H1 (cell line): Measurements from ENCODE around the gene NR3C2. TPM values are rescaled to one million over a fixed set of nuclear protein-coding genes. Genes with fewer than 3 reads are reported as not detected.

Experiments
- CTCF ChIA-PET: fragments of 300-600 bp; sonication (Branson Sonifier 250); formaldehyde crosslinking; loops from one replicate; lab custom pipeline; 2021; ENCODE audit not compliant: partially characterized antibody; lab: Charles Lee
- POLR2A ChIA-PET: fragments of 300-600 bp; sonication (Branson Sonifier 250); formaldehyde crosslinking; loops from one replicate; lab custom pipeline; 2021; ENCODE audit warnings: inconsistent platforms; ENCODE audit not compliant: partially characterized antibody; lab: Charles Lee
- DNase-seq, 2 experiments: peaks; one replicate each; pipeline versions ENCODE4 v3.0.0 to v3.0.0-alpha.2; 2010 to 2022; ENCODE audit warnings: low spot score in 2 of 2, low read depth in 1 of 2, mixed read lengths in 1 of 2
- FAIRE-seq: peaks from 2 replicates; lab custom pipeline; 2011; peaks lifted over from hg19 to GRCh38; lab: Jason Lieb, UNC
- H2AFZ ChIP-seq: 2 replicates; pipeline ENCODE4 v1.8.1; 2012; ENCODE audit warnings: low read length, inconsistent platforms
- H2AK5ac ChIP-seq: 2 replicates; pipeline ENCODE4 v1.6.1; 2013; ENCODE audit warnings: low read depth, low read length
- H2BK120ac ChIP-seq: replicated peaks from 2 replicates; pipeline ENCODE3; 2013; ENCODE audit warnings: low read depth, low read length, inconsistent platforms
- H2BK12ac ChIP-seq: 2 replicates; pipeline ENCODE4 v1.6.1; 2013; ENCODE audit warnings: low read depth, low read length
- H2BK15ac ChIP-seq: 2 replicates; pipeline ENCODE4 v1.6.1; 2013; ENCODE audit warnings: low read length
- H2BK20ac ChIP-seq: 2 replicates; pipeline ENCODE4 v1.6.1; 2013; ENCODE audit warnings: low read length
- H2BK5ac ChIP-seq: 2 replicates; pipeline ENCODE4 v1.6.1; 2013; ENCODE audit warnings: low read depth, low read length
- H3K14ac ChIP-seq: 2 replicates; pipeline ENCODE4 v1.6.1; 2013; ENCODE audit warnings: inconsistent platforms; ENCODE audit not compliant: insufficient read length
- H3K18ac ChIP-seq: 2 replicates; pipeline ENCODE4 v1.6.1; 2013; ENCODE audit warnings: low read length; ENCODE audit errors: extremely low read depth
- H3K23ac ChIP-seq: 2 replicates; pipeline ENCODE4 v1.6.1; 2013; ENCODE audit warnings: inconsistent platforms; ENCODE audit not compliant: insufficient read length
- H3K23me2 ChIP-seq: 2 replicates; pipeline ENCODE4 v1.6.1; 2013; ENCODE audit warnings: low read depth, low read length
- H3K27ac ChIP-seq: 2 replicates; pipeline ENCODE4 v1.6.1; 2011; ENCODE audit warnings: low read depth, low read length, inconsistent platforms
- H3K27me3 ChIP-seq, 4 experiments: replicated peaks in 1 of 4; 1 replicate in 1 of 4; 2 replicates in 3 of 4; pipeline versions ENCODE4 v1.6.1 to v1.8.1; 2011 to 2013; ENCODE audit warnings: low read length in 3 of 4, mild to moderate bottlenecking in 3 of 4, inconsistent platforms in 2 of 4, mixed read lengths in 2 of 4, moderate library complexity in 1 of 4; ENCODE audit not compliant: control insufficient read depth in 3 of 4, insufficient read depth in 3 of 4; ENCODE audit errors: extremely low read depth in 1 of 4
- H3K36me3 ChIP-seq, 4 experiments: 2 replicates each; pipeline versions ENCODE4 v1.6.1 to v1.8.1; 2011 to 2013; ENCODE audit warnings: mild to moderate bottlenecking in 4 of 4, low read length in 3 of 4, moderate library complexity in 2 of 4, control low read depth in 1 of 4, inconsistent platforms in 1 of 4; ENCODE audit not compliant: insufficient read depth in 4 of 4, control insufficient read depth in 2 of 4
- H3K4ac ChIP-seq: replicated peaks from 2 replicates; pipeline ENCODE3; 2013; ENCODE audit warnings: low read length, low read depth, mixed read lengths, inconsistent platforms; ENCODE audit not compliant: insufficient read length
- H3K4me1 ChIP-seq, 4 experiments: replicated peaks in 1 of 4; 1 replicate in 1 of 4; 2 replicates in 3 of 4; pipeline versions ENCODE4 v1.6.1 to v1.8.1; 2011 to 2013; ENCODE audit warnings: low read length in 3 of 4, inconsistent platforms in 2 of 4, mixed read lengths in 1 of 4; ENCODE audit not compliant: insufficient read depth in 4 of 4, control insufficient read depth in 3 of 4
- H3K4me2 ChIP-seq, 2 experiments: 2 replicates each; pipeline versions ENCODE4 v1.6.1 to v1.8.1; 2011 to 2013; ENCODE audit warnings: low read depth in 2 of 2, low read length in 2 of 2, control low read depth in 1 of 2, inconsistent platforms in 1 of 2, mild to moderate bottlenecking in 1 of 2; ENCODE audit not compliant: insufficient read depth in 1 of 2
- H3K4me3 ChIP-seq, 4 experiments: fragments of 200-600, 300-600 bp in 1 of 4; sonication (generic), shearing (Covaris generic), sonication (Bioruptor Twin) in 1 of 4; 2 replicates each; pipeline versions ENCODE4 v1.5.1 to v1.8.1; 2011 to 2016; ENCODE audit warnings: low read length in 4 of 4, low read depth in 3 of 4, control low read depth in 2 of 4, inconsistent platforms in 2 of 4, mild to moderate bottlenecking in 2 of 4, mixed read lengths in 1 of 4, moderate library complexity in 1 of 4; ENCODE audit not compliant: insufficient read depth in 2 of 4; ENCODE audit errors: extremely low read depth in 1 of 4
- H3K56ac ChIP-seq: replicated peaks from 2 replicates; pipeline ENCODE3; 2013; ENCODE audit warnings: low read depth, mild to moderate bottlenecking, mixed read lengths, low read length, inconsistent platforms; ENCODE audit not compliant: insufficient read length
- H3K79me1 ChIP-seq: 2 replicates; pipeline ENCODE4 v1.6.1; 2013; ENCODE audit warnings: low read depth, low read length, control low read depth
- H3K79me2 ChIP-seq, 2 experiments: 2 replicates each; pipeline versions ENCODE4 v1.6.1 to v1.8.1; 2012 to 2013; ENCODE audit warnings: low read length in 2 of 2, mild to moderate bottlenecking in 2 of 2, inconsistent platforms in 1 of 2; ENCODE audit not compliant: insufficient read depth in 2 of 2, control insufficient read depth in 1 of 2
- H3K9ac ChIP-seq, 4 experiments: replicated peaks in 1 of 4; 1 replicate in 1 of 4; 2 replicates in 3 of 4; pipeline versions ENCODE4 v1.6.1 to v1.8.1; 2011 to 2013; ENCODE audit warnings: low read depth in 3 of 4, low read length in 3 of 4, control low read depth in 2 of 4, mild to moderate bottlenecking in 2 of 4, moderate library complexity in 2 of 4, inconsistent platforms in 1 of 4; ENCODE audit errors: extremely low read depth in 1 of 4
- H3K9me3 ChIP-seq, 2 experiments: 2 replicates each; pipeline versions ENCODE4 v1.6.1 to v1.8.1; 2012 to 2013; ENCODE audit warnings: mild to moderate bottlenecking in 2 of 2, moderate library complexity in 2 of 2, control low read depth in 1 of 2, inconsistent platforms in 1 of 2, low read depth in 1 of 2, low read length in 1 of 2, mixed read lengths in 1 of 2; ENCODE audit not compliant: insufficient read depth in 2 of 2
- H4K20me1 ChIP-seq, 2 experiments: replicated peaks in 1 of 2; 2 replicates each; pipeline versions ENCODE3 to v1.8.1; 2011 to 2013; ENCODE audit warnings: inconsistent platforms in 2 of 2, low read length in 2 of 2, mild to moderate bottlenecking in 1 of 2; ENCODE audit not compliant: insufficient read depth in 2 of 2, control insufficient read depth in 1 of 2
- H4K5ac ChIP-seq: 2 replicates; pipeline ENCODE4 v1.6.1; 2013; ENCODE audit warnings: low read length, low read depth, mixed read lengths, inconsistent platforms; ENCODE audit not compliant: insufficient read length
- H4K8ac ChIP-seq: 2 replicates; pipeline ENCODE4 v1.8.0; 2013; ENCODE audit warnings: mild to moderate bottlenecking, moderate library complexity, low read length, inconsistent platforms; ENCODE audit not compliant: insufficient read depth; ENCODE audit errors: extremely low read depth
- H4K91ac ChIP-seq: replicated peaks from 2 replicates; pipeline ENCODE3; 2013; ENCODE audit warnings: low read length, mixed read lengths, inconsistent platforms; ENCODE audit not compliant: insufficient read length
- CBX8 ChIP-seq: fragments of 300-800, 300-1000 bp; sonication (generic); IDR thresholded peaks from 2 replicates; pipeline ENCODE4 v1.7.1; 2016; ENCODE audit warnings: low read depth, low read length, borderline replicate concordance
- SIN3A ChIP-seq, 2 experiments: IDR thresholded peaks in 1 of 2; conservative IDR thresholded peaks in 1 of 2; 2 replicates each; pipeline ENCODE4 v1.6.1; 2011 to 2012; ENCODE audit warnings: low read length in 2 of 2, improper control_type of control experiment in 1 of 2, low read depth in 1 of 2, mild to moderate bottlenecking in 1 of 2
- WGBS, 2 experiments: shearing (Covaris generic) in 1 of 2; methylation state at CpG; one replicate each; pipeline versions ENCODE4 v1.1.6 to v1.1.7; 2013 to 2015; ENCODE audit warnings: low lambda C conversion rate in 2 of 2, mixed read lengths in 2 of 2, inconsistent platforms in 1 of 2, low coverage in 1 of 2, missing lambda C conversion rate in 1 of 2; ENCODE audit not compliant: insufficient replicate concordance in 2 of 2, insufficient coverage in 1 of 2, insufficient read length in 1 of 2; ENCODE audit errors: extremely low coverage in 1 of 2, missing lambda C conversion rate in 1 of 2; 5-methylcytosine and 5-hydroxymethylcytosine counted together
- polyA plus RNA-seq, 7 experiments: library from polyadenylated mRNA; depleted of rRNA in 3 of 7; stranded (reverse) in 5 of 7; unstranded in 2 of 7; fragments of >200 nt in 5 of 7; fragments of 200-250 nt in 2 of 7; gene quantifications; 1 replicate in 5 of 7; 2 replicates in 1 of 7; 4 replicates in 1 of 7; pipeline versions ENCODE4 v1.2.1 to v1.2.3, GENCODE V29; 2011 to 2013; ENCODE audit warnings: missing spikeins in 2 of 7, mixed read lengths in 2 of 7
- total RNA-seq: library from RNA; stranded (reverse); fragmentation: NEBNext Ultra II Directional; extraction: Animal tissue kit (Norgen Biotek cat#: 25700); gene quantifications from 2 replicates; pipeline ENCODE4 v1.2.1, GENCODE V29; 2021

The NR3C2 gene
- total and polyA plus RNA-seq, 2 of the 8 experiments (the other 6 are each of a cell fraction or from before 2014, with no cell fraction given), result 0.80 to 3.9 TPM

GRCh38 chr4:148445860-148446330, 3.7 kb upstream of the NR3C2 start:
- DNase-seq (no peak), FAIRE-seq (no peak)
- no peak overlapping the region for H3K23ac ChIP-seq
- H3K4me3 ChIP-seq, result peak overlapping the region; percentile 70 to 77 (median 74)
- POLR2A ChIA-PET, result no interaction called here
- no peak overlapping the region for H3K4ac ChIP-seq
- H3K9me3 ChIP-seq, result no peaks in the 10 kb centered on the region
- no peak overlapping the region for H2BK15ac ChIP-seq
- no peak overlapping the region for H3K27ac ChIP-seq
- H3K23me2 ChIP-seq, result peaks cover 29% of the 10 kb centered on the region
- H4K20me1 ChIP-seq, result no peaks in the 10 kb centered on the region
- no peak overlapping the region for H2BK5ac ChIP-seq
- CTCF ChIA-PET, result interaction anchor here (0.8 kb wide), 1 partner anchor 12 kb away, joined by 3 read pairs; no protein-coding TSS in a partner anchor
- peak overlapping the region; percentile 97 for H2AFZ ChIP-seq
- H4K91ac ChIP-seq, result no peak overlapping the region
- TF ChIP-seq SIN3A (conservative IDR thresholded peaks at IDR 0.05 in 1 of 2, IDR thresholded peaks at IDR 0.05 in 1 of 2; ENCODE audit: low read depth in 1 of 2, low read length in 2 of 2), result 0 out of 4 replicates have a peak, but pooled peaks of 1 of the 2 experiments have one; percentile 16
- TF ChIP-seq CBX8, result no peak
- no peaks in the 10 kb centered on the region for H3K79me1 ChIP-seq
- no peak overlapping the region for H4K5ac ChIP-seq
- H3K4me1 ChIP-seq, result peaks cover 0 to 7% (median under 1%) of the 10 kb centered on the region in 4 experiments; a peak in 4 of 7 replicates
- no peak overlapping the region for H3K18ac ChIP-seq
- no peaks in the 10 kb centered on the region for H3K36me3 ChIP-seq
- H2BK20ac ChIP-seq, result no peak overlapping the region
- H3K4me2 ChIP-seq, result peak overlapping the region; percentile 89 to 100
- H3K79me2 ChIP-seq, result no peaks in the 10 kb centered on the region
- no peak overlapping the region for H3K9ac ChIP-seq
- no peak overlapping the region for H3K14ac ChIP-seq
- no peak overlapping the region for H4K8ac ChIP-seq
- no peak overlapping the region for H2BK12ac ChIP-seq
- H2AK5ac ChIP-seq, result no peak overlapping the region
- WGBS, 2 experiments, result 10% methylated on average over 11 of the region's 13 CpGs; no CpG with 5 or more reads in 1 of the 2 experiments
- H2BK120ac ChIP-seq, result no peak overlapping the region
- H3K56ac ChIP-seq, result no peak overlapping the region
- H3K27me3 ChIP-seq, result peaks cover 8 to 32% (median 25%) of the 10 kb centered on the region in 4 experiments
